Stomach (tissue), 4 donors: ENCODE data around the gene SPEM2.

ENCODE experiments used
- EP300 ChIP-seq: sonication (generic); formaldehyde crosslinking; IDR thresholded peaks from one replicate; pipeline ENCODE4 v1.6.1; 2017; ENCODE audit warnings: antibody characterized with exemption
- POLR2A ChIP-seq, 4 donors: fragments of 450-650 bp; IDR thresholded peaks; one replicate each; pipeline ENCODE4 v1.6.1; 2016; ENCODE audit warnings: antibody characterized with exemption in 4 of 4, control low read depth in 2 of 4, mild to moderate bottlenecking in 1 of 4, moderate library complexity in 1 of 4
- POLR2AphosphoS5 ChIP-seq, 3 donors: sonication (generic); formaldehyde crosslinking; IDR thresholded peaks; one replicate each; pipeline ENCODE4 v1.6.1; 2016; ENCODE audit warnings: antibody characterized with exemption in 3 of 3
- TF ChIP-seq, protein P1 (sequence below), 7 experiments: fragments of 450-650 bp in 4 of 7; fragments of 200-600 bp in 3 of 7; sonication (generic) in 3 of 7; IDR thresholded peaks; one replicate each; pipeline ENCODE4 v1.5.1; 2016 to 2019; ENCODE audit warnings: antibody characterized with exemption in 7 of 7, control low read depth in 2 of 7, mild to moderate bottlenecking in 1 of 7

DNA sequence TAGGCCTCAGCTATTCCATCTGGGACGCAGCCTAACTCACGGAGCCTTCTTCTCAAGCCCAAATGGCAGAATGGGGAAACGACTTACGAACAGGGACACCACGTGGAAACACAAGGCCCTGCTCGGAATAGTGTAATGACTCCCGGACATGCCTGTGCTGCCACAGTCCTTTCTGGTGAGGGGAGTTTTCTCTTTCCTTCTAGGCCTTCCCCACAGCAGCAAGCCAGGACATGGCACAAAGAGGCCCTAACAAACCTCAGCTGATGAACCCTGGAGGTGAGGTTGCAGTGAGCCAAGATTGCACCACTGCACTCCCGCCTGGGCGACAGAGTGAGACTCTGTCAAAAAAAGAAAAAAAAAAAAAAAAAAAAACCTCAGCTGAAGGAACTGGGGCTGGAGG is 38.7 kb downstream of the SPEM2 start:
- TF ChIP-seq, protein P1, sequence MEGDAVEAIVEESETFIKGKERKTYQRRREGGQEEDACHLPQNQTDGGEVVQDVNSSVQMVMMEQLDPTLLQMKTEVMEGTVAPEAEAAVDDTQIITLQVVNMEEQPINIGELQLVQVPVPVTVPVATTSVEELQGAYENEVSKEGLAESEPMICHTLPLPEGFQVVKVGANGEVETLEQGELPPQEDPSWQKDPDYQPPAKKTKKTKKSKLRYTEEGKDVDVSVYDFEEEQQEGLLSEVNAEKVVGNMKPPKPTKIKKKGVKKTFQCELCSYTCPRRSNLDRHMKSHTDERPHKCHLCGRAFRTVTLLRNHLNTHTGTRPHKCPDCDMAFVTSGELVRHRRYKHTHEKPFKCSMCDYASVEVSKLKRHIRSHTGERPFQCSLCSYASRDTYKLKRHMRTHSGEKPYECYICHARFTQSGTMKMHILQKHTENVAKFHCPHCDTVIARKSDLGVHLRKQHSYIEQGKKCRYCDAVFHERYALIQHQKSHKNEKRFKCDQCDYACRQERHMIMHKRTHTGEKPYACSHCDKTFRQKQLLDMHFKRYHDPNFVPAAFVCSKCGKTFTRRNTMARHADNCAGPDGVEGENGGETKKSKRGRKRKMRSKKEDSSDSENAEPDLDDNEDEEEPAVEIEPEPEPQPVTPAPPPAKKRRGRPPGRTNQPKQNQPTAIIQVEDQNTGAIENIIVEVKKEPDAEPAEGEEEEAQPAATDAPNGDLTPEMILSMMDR (IDR thresholded peaks at IDR 0.05): no peak
- TF ChIP-seq EP300 (no peak), POLR2AphosphoS5 (IDR thresholded peaks at IDR 0.05) (no peak), POLR2A (IDR thresholded peaks at IDR 0.05) (no peak)
